OCI-LY7 (cell line): ENCODE results near the gene SLC31A1.

ENCODE experiments used
- CTCF ChIP-seq: fragments of 200-600 bp; sonication (generic); conservative IDR thresholded peaks from 2 replicates; pipeline ENCODE4 v1.5.1; 2014; ENCODE audit warnings: mild to moderate bottlenecking, antibody characterized with exemption, low read length, moderate library complexity, mixed read lengths
- EZH2phosphoT487 ChIP-seq: fragments of 200-600 bp; sonication (generic); IDR thresholded peaks from 2 replicates; pipeline ENCODE4 v1.6.1; 2018; ENCODE audit warnings: low read depth, borderline replicate concordance, mild to moderate bottlenecking, mixed run types, antibody characterized with exemption, low read length, moderate library complexity, mixed read lengths

- TF ChIP-seq CTCF (no peak), EZH2phosphoT487 (no peak)
These were observed 85.2 kb downstream of the SLC31A1 start for GRCh38 chr9:113306566-113306965.
